ENCODE data around the gene OXNAD1. TPM values are rescaled to one million over a fixed set of nuclear protein-coding genes. Genes with fewer than 3 reads are reported as not detected.

OXNAD1 gene
- total RNA-seq, 4 donors from 2014 or later = 10.6 to 16.3 (median 12.6) TPM

- TF ChIP-seq CTCF (IDR thresholded peaks at IDR 0.05; ENCODE audit: low read depth) = no peak
These were observed 5.0 kb upstream of the OXNAD1 start for GRCh38 chr3:16260046-16260445.

GRCh38 chr3:16262174-16262573, 2.8 kb upstream of the OXNAD1 start:
- no peak for TF ChIP-seq CTCF (IDR thresholded peaks at IDR 0.05; ENCODE audit: low read depth)

GRCh38 chr3:16264174-16264707, 771 bp upstream of the OXNAD1 start:
- no peak for TF ChIP-seq CTCF (IDR thresholded peaks at IDR 0.05; ENCODE audit: low read depth)

GRCh38 chr3:16265455-16265786, 409 bp downstream of the OXNAD1 start:
- no peak for TF ChIP-seq CTCF (IDR thresholded peaks at IDR 0.05; ENCODE audit: low read depth)

GRCh38 chr3:16266714-16267113, 1.7 kb downstream of the OXNAD1 start:
- TF ChIP-seq CTCF (IDR thresholded peaks at IDR 0.05; ENCODE audit: low read depth) = no peak

GRCh38 chr3:16270855-16271254, 5.8 kb downstream of the OXNAD1 start:
- TF ChIP-seq CTCF (IDR thresholded peaks at IDR 0.05; ENCODE audit: low read depth) = no peak

- TF ChIP-seq CTCF (IDR thresholded peaks at IDR 0.05; ENCODE audit: low read depth) = no peak
These were observed 7.6 kb downstream of the OXNAD1 start for GRCh38 chr3:16272588-16272987.

Data from subcutaneous adipose tissue (tissue), 4 donors.